A549 (cell line): ENCODE data around the gene KRT76. TPM values are rescaled to one million over a fixed set of nuclear protein-coding genes. Genes with fewer than 3 reads are reported as not detected.

ENCODE experiments used
- ATAC-seq, 2 experiments: fragments of 200-7000 bp in 1 of 2; fragments of >200 bp in 1 of 2; cut with Nextera tagmentation in 1 of 2; cut with Tn5 transposase in 1 of 2; 3 replicates each; pipeline versions ENCODE4 v1.8.0 to v1.9.1; 2018 to 2020; ENCODE audit warnings: mild to moderate bottlenecking in 1 of 2, moderate library complexity in 1 of 2
- CTCF ChIA-PET: fragments of 300-600 bp; sonication (Branson Sonifier 250); formaldehyde crosslinking; extraction: SDS; loops from one replicate; lab custom pipeline; 2021; ENCODE audit warnings: antibody characterized with exemption, inconsistent platforms; lab: Yijun Ruan, JAX
- POLR2A ChIA-PET: fragments of 350-600 bp; formaldehyde crosslinking; extraction: SDS; loops from one replicate; lab custom pipeline; 2021; ENCODE audit warnings: antibody characterized with exemption, inconsistent platforms; lab: Yijun Ruan, JAX
- DNase-seq, 2 experiments: peaks; one replicate each; pipeline versions ENCODE4 v3.0.0 to v3.0.0-alpha.2; 2011 to 2016; ENCODE audit warnings: low read depth in 1 of 2, low spot score in 1 of 2
- FAIRE-seq: peaks from 2 replicates; lab custom pipeline; 2011; peaks lifted over from hg19 to GRCh38; lab: Jason Lieb, UNC
- H3K27ac ChIP-seq, 2 experiments: fragments of >200 bp; sonication (Bioruptor Twin); formaldehyde crosslinking; 3 replicates each; pipeline ENCODE4 v1.5.1; 2016 to 2017
- H3K4me1 ChIP-seq: fragments of >200 bp; sonication (Bioruptor Twin); formaldehyde crosslinking; 3 replicates; pipeline ENCODE4 v1.6.1; 2016
- H3K4me2 ChIP-seq: fragments of >200 bp; sonication (Bioruptor Twin); formaldehyde crosslinking; 3 replicates; pipeline ENCODE4 v1.6.1; 2016
- H3K4me3 ChIP-seq: fragments of >200 bp; sonication (Bioruptor Twin); formaldehyde crosslinking; 3 replicates; pipeline ENCODE4 v1.5.1; 2016
- H3K9me3 ChIP-seq: fragments of >200 bp; sonication (Bioruptor Twin); formaldehyde crosslinking; 3 replicates; pipeline ENCODE4 v1.6.1; 2016
- BHLHE40 ChIP-seq: IDR thresholded peaks from 2 replicates; pipeline ENCODE4 v1.6.1; 2012; ENCODE audit warnings: low read depth, low read length, inconsistent platforms
- CBX2 ChIP-seq: fragments of 200-600 bp; sonication (generic); IDR thresholded peaks from 2 replicates; pipeline ENCODE4 v1.6.1; 2016; ENCODE audit warnings: low read depth, mild to moderate bottlenecking, borderline replicate concordance
- CBX8 ChIP-seq: fragments of 200-600 bp; sonication (generic); IDR thresholded peaks from 2 replicates; pipeline ENCODE4 v1.6.1; 2016
- CEBPB ChIP-seq, 2 experiments: fragments of >200 bp in 1 of 2; sonication (Bioruptor Twin) in 1 of 2; formaldehyde crosslinking in 1 of 2; IDR thresholded peaks; 2 replicates each; pipeline ENCODE4 v1.6.1; 2012 to 2016
- CHD4 ChIP-seq: fragments of 200-600 bp; sonication (generic); IDR thresholded peaks from 2 replicates; pipeline ENCODE4 v1.6.1; 2016; ENCODE audit warnings: antibody characterized with exemption, mild to moderate bottlenecking, borderline replicate concordance
- EHF ChIP-seq: fragments of 250-450 bp; sonication (Bioruptor Pico); IDR thresholded peaks from 2 replicates; pipeline ENCODE4 v1.5.0; 2020; ENCODE audit warnings: mild to moderate bottlenecking
- HDAC2 ChIP-seq: fragments of 200-600 bp; sonication (generic); IDR thresholded peaks from 2 replicates; pipeline ENCODE4 v1.6.1; 2016
- HOXB5 ChIP-seq: fragments of 250-450 bp; sonication (Bioruptor Pico); IDR thresholded peaks from 2 replicates; pipeline ENCODE4 v1.5.0; 2020; ENCODE audit warnings: mild to moderate bottlenecking, moderate library complexity
- JUN ChIP-seq, 2 experiments: fragments of >200 bp; sonication (Bioruptor Twin); formaldehyde crosslinking; IDR thresholded peaks; 2 replicates in 1 of 2; 3 replicates in 1 of 2; pipeline ENCODE4 v1.6.1; 2016 to 2017
- NFE2L2 ChIP-seq: fragments of 150-350 bp; conservative IDR thresholded peaks from 2 replicates; pipeline ENCODE4 v1.6.1; 2014; ENCODE audit warnings: low read length
- POLR2A ChIP-seq: IDR thresholded peaks from 2 replicates; pipeline ENCODE4 v1.6.1; 2012; ENCODE audit warnings: mild to moderate bottlenecking, low read length
- RAD21 ChIP-seq, 2 experiments: fragments of >200 bp in 1 of 2; sonication (Bioruptor Twin) in 1 of 2; formaldehyde crosslinking in 1 of 2; IDR thresholded peaks in 1 of 2; conservative IDR thresholded peaks in 1 of 2; 2 replicates in 1 of 2; 3 replicates in 1 of 2; pipeline ENCODE4 v1.6.1; 2012 to 2018; ENCODE audit warnings: inconsistent platforms in 1 of 2
- RCOR1 ChIP-seq: fragments of 150-350 bp; IDR thresholded peaks from 2 replicates; pipeline ENCODE4 v1.6.1; 2014; ENCODE audit warnings: antibody characterized with exemption, low read length, low read depth
- REST ChIP-seq: fragments of 200-600 bp; sonication (generic); IDR thresholded peaks from 2 replicates; pipeline ENCODE4 v1.6.1; 2016; ENCODE audit warnings: antibody characterized with exemption, mild to moderate bottlenecking, moderate library complexity
- RFX5 ChIP-seq: fragments of 450-650 bp; IDR thresholded peaks from 2 replicates; pipeline ENCODE4 v1.7.1; 2014; ENCODE audit warnings: antibody characterized with exemption, mild to moderate bottlenecking, moderate library complexity
- WGBS: methylation state at CpG from one replicate; pipeline ENCODE4 v1.1.6; 2017; ENCODE audit errors: missing lambda C conversion rate; 5-methylcytosine and 5-hydroxymethylcytosine counted together
- polyA plus RNA-seq, 4 experiments: library from polyadenylated mRNA; depleted of rRNA in 3 of 4; stranded (reverse); fragments of >200 nt; fragmentation: RNase III in 1 of 4; extraction: RNeasy Plus Mini Kit Qiagen cat#74134 plus additional on column Dnase treatment in 1 of 4; gene quantifications; 2 replicates in 3 of 4; 3 replicates in 1 of 4; pipeline ENCODE4 v1.2.3, GENCODE V29; 2011 to 2017
- TF ChIP-seq, protein P1 (sequence below): fragments of 250-450 bp; sonication (Bioruptor Pico); IDR thresholded peaks from 2 replicates; pipeline ENCODE4 v1.5.0; 2021; ENCODE audit warnings: mild to moderate bottlenecking, moderate library complexity, borderline replicate concordance

Gene KRT76
- polyA plus RNA-seq, 2 of the 4 experiments (the other 2 are of a cell fraction), result not detected

DNA sequence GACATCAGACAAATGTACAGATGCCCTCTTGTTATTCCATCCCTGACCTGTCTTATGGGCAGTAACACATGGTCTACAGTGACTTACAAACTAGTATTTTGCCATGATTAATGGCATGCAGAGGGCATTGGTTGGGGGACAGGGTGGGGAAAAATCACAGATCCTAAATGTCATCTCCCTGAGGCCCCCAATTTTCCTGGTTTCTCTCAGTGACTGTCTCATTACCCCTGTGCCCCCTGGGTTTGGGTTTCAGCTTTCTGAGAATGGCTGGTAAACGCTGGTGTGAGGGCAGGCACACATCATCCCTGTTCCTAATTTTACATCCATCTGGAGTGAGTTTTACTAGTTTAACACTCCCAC lies 10.1 kb downstream of the KRT76 start:
- no peak overlapping the region for H3K4me2 ChIP-seq
- no peaks in the 10 kb centered on the region for H3K4me1 ChIP-seq
- POLR2A ChIA-PET, result no interaction called here
- no peak for ATAC-seq
- H3K9me3 ChIP-seq, result no peaks in the 10 kb centered on the region
- H3K27ac ChIP-seq, result no peak overlapping the region
- CTCF ChIA-PET, result interaction anchor here (1.3 kb wide), 1 partner anchor 9 kb away, joined by 4 read pairs; the partner anchor contains the start of gene KRT76
- 57% methylated on average over 1 of the region's 1 CpG for WGBS
- no peak for TF ChIP-seq RAD21 (conservative IDR thresholded peaks at IDR 0.05 in 1 of 2, IDR thresholded peaks at IDR 0.05 in 1 of 2)
- TF ChIP-seq, protein P1, sequence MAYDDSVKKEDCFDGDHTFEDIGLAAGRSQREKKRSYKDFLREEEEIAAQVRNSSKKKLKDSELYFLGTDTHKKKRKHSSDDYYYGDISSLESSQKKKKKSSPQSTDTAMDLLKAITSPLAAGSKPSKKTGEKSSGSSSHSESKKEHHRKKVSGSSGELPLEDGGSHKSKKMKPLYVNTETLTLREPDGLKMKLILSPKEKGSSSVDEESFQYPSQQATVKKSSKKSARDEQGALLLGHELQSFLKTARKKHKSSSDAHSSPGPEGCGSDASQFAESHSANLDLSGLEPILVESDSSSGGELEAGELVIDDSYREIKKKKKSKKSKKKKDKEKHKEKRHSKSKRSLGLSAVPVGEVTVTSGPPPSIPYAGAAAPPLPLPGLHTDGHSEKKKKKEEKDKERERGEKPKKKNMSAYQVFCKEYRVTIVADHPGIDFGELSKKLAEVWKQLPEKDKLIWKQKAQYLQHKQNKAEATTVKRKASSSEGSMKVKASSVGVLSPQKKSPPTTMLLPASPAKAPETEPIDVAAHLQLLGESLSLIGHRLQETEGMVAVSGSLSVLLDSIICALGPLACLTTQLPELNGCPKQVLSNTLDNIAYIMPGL (CRISPR knock-in tag), result no peak
- TF ChIP-seq RFX5, result no peak
- no peak for TF ChIP-seq CEBPB (IDR thresholded peaks at IDR 0.05)
- TF ChIP-seq JUN (IDR thresholded peaks at IDR 0.05), result no peak
- TF ChIP-seq NFE2L2, result no peak
- no peak for TF ChIP-seq HDAC2
- TF ChIP-seq RCOR1, result no peak
- DNase-seq, result no peak
- FAIRE-seq, result no peak
- no peak overlapping the region for H3K4me3 ChIP-seq

GRCh38 chr12:52766351-52767019 lies 10.7 kb downstream of the KRT76 start:
- WGBS, result 77% methylated on average over 5 of the region's 5 CpGs
- no peak for ATAC-seq
- CTCF ChIA-PET, result interaction anchor here (1.3 kb wide), 1 partner anchor 10 kb away, joined by 4 read pairs; the partner anchor contains the start of gene KRT76
- H3K9me3 ChIP-seq, result no peaks in the 10 kb centered on the region
- POLR2A ChIA-PET, result no interaction called here
- DNase-seq, result no peak
- H3K4me3 ChIP-seq, result no peak overlapping the region
- TF ChIP-seq POLR2A, result no peak
- TF ChIP-seq, all 56 proteins: peak for 0
- Histone ChIP-seq H3K27ac (no peak overlapping the region), H3K4me2 (no peak overlapping the region), H3K4me1 (no peaks in the 10 kb centered on the region)
- no peak for FAIRE-seq

DNA sequence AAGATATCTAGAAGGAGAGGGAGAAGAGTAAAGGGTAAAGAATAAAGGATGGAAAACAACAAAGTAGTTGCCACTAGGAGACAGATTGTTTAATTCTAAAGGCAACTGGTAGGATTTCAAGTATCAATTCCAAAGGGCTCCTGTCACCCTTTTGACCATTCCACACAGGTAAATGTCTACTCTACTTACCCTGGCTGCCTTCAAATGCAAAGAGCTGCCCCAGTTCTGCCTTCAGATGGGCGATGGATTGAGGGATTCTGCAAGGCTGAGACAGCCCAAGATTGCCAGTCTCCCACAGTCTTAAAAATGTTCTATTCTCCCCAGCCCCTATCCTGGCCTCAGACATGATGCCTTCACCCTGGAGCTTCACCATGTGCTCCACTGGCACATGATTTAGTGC lies 11.4 kb downstream of the KRT76 start:
- WGBS, result 20% methylated on average over 1 of the region's 1 CpG
- FAIRE-seq (no peak), DNase-seq (no peak), ATAC-seq (no peak)
- CTCF ChIA-PET, result interaction anchor here (1.3 kb wide), 1 partner anchor 11 kb away, joined by 4 read pairs; the partner anchor contains the start of gene KRT76
- H3K4me3 ChIP-seq, result no peak overlapping the region
- POLR2A ChIA-PET, result no interaction called here
- TF ChIP-seq REST (no peak), CBX8 (no peak), BHLHE40 (no peak), CHD4 (no peak), RCOR1 (no peak), EHF (CRISPR knock-in tag) (no peak), HOXB5 (CRISPR knock-in tag) (no peak), CBX2 (no peak)
- H3K27ac ChIP-seq, result no peak overlapping the region
- no peaks in the 10 kb centered on the region for H3K4me1 ChIP-seq
- no peak overlapping the region for H3K4me2 ChIP-seq
- no peaks in the 10 kb centered on the region for H3K9me3 ChIP-seq
